ENCODE data around the gene CDH6.

- TF ChIP-seq CTCF (IDR thresholded peaks at IDR 0.05; ENCODE audit: insufficient read depth, low read length, poor library complexity, severe bottlenecking) (no peak), EZH2phosphoT487 (conservative IDR thresholded peaks at IDR 0.05; ENCODE audit: low read length) (no peak)
Measured at GRCh38 chr5:31268686-31269085, 75.2 kb downstream of the CDH6 start.

Data from SU-DHL-6 (cell line).